NCI-H2227 (cell line): ENCODE data around the gene SUSD5.
"Not testable (repeated sequence)": the region's sequence is repeated elsewhere in the genome, so short reads cannot be mapped to it uniquely, and the experiment has no call there.

Source experiments
- DNase-seq: peaks from one replicate; lab custom pipeline; 2025; ENCODE audit not compliant: unreplicated experiment; lab: John Stamatoyannopoulos, UW

Gene SUSD5

DNA sequence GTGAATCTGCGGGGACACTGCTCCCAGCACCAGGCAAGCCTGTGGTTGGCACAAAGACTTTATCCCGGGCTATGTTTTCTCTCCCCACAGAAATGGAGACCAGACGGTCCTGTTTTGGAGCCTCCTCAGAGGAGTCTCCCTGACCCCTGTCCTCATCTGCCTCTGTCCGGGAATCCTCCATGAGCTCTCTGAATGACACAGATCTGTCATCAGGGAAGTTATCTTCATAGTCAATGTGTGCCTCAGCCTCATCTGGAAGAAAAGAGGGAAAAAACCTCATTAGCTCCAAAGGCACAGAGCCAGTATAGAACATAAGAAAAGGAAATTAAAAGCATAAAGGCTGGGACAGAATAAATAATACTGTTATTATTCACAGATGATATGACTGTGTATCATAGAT, 64.8 kb downstream of the SUSD5 start:
- no peak for DNase-seq

DNA sequence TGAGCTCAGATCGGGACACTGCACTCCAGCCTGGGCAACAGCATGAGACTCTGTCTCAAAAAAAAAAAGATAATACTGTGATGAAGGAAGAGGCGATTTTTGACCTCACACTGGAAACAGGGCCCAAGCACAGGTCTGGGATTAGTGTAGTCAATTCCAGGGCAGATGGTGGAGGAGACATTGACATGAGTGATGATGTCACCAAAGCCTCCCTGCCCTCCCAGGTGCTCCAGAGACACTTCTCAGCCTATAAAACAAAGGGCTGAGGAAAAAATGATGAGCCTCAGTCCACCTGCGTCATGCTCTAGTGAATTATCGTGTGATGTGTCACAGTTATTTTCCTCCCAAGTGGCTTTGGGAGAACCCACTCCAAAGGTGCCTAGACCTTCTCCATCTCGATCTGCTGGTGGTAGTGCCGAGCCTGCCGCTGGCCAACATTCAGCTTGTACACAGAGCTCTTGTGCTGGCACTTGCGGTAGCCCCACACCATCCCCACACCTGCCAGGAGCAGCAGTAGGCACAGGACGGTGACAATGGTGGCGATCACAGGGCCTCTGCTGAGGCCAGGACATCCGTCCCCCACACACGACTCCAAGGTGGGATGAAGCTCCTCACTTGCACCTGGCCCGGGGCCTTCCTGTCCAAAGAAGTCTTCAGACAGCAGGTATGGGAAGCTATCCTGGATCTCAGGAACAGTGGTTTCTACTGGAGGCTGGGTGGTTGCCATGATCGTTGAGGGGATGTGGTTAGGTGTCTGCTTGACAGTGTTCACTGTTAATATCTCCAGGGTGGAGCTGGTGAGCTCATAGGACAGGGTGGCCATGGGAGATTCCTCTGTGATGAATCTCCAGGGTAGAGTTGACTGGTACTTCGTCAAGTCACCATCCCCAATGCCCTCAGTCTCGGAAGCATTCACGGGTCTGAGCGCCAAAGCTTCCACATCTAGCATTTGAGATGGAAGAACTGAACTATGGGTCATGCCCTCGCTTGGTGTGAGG, 65.9 kb downstream of the SUSD5 start:
- DNase-seq = no peak

DNA sequence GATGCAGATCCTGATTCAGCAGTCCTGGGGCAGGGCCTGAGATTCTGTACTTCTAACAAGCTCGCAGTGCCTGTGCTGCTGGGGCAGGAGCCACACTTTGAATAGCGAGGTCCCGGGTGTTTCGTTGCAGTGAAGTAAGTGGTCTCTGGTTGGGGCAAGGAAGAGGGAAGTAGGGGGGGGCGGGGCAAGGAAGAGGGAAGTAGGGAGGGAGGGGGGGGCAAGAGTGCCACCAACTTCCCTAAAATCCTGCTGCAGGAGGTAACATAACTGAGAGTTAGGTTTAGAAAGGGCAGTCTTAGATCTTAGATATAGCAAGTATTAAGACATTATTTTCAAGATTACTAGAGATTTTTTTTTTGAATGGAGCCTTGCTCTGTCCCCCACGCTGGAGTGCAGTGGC, 69.3 kb downstream of the SUSD5 start:
- DNase-seq = no peak

DNA sequence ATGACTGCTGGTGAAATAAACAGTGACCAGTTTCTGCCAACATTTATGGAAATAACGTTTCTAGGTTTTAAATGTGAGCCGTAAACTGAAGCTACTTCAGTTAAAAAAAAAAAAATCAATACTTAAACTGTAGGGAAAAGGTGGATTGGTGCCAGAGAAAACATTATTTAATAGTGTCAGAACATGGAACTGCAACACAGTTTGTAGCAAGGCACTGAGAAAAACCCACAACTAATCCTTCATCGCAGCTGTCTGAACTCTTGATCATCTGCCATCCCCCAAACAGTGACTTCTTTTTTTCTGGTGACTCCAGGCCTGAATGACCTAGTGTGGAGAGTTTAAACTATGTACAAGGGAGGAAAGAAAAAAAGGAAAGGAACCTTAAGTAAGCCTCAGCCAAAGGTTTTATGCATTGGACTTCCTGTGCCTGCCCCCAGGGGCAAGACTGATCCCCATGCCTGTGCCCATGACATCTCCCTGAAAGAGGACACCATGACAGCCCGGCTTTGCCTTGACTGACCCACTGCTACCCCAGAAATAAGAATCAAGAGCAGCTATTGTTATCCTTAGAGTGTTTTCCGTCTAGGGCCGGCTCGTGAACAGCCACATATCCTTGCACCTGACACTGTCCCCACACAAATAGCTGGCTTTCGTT, 71.7 kb downstream of the SUSD5 start:
- DNase-seq = no peak

DNA sequence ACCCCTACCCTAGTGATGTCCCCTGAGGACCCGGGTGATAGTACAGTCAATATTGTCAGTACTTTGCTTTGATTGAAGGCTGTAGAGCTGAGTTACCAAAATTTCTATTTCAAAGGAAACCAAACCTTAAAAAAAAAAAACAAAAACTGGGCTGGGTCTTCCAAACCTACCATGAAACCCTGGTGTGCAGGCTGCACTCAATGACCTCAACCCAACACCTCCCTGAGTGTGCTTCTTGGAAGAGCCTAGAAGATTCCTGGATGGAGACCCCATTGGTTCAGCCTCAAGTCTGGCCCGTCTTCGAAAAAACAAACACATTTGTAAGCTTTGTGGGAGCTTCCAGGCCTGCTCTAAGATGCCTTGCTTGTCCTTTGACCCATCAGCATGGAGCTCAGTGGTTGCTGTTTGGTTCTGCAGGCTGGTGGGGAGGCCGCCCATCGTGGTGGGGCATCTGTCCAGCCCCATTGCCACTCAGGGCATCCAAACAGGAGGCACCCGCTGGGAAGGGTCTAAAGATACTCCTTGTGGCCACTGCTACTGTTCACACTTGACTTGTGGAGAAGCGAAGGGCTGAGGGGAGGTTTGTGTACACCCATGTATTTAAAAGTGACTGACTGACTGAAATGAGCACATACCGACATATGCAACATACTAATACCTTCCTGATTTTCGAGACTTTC, 72.6 kb downstream of the SUSD5 start:
- no peak for DNase-seq

DNA sequence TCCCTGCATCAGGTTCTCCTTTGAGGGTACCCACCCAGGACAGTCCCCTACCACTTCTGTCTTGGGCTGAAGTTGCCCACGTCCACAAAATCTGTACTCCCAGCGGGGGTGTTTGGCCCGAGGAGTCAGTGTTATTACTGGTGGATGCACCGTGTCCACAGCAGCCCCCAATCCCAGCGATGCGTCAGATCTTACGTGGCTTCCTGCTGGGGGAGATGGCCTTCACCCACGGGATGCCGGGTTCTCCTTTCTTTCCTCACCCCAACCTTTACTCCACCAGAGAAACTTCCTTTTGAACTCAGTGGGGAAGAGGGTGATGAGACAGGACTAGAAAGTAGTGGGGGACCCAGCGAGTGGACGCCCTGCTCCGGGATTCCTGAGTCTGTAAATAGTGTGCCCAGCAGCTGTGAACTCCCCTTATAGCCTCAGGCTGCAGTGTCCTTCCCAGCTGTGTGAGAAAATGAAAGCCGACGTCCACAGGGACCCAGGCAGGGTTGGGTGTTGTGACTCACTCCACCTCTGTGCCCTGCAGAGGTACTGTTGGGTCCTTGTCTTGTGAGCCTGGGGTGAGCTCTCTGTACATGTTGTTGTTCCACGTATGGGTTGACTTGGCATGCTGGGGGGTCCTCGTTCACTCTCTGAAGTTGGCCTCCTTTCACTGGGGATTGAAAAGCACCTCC, 73.2 kb downstream of the SUSD5 start:
- DNase-seq = no peak

DNA sequence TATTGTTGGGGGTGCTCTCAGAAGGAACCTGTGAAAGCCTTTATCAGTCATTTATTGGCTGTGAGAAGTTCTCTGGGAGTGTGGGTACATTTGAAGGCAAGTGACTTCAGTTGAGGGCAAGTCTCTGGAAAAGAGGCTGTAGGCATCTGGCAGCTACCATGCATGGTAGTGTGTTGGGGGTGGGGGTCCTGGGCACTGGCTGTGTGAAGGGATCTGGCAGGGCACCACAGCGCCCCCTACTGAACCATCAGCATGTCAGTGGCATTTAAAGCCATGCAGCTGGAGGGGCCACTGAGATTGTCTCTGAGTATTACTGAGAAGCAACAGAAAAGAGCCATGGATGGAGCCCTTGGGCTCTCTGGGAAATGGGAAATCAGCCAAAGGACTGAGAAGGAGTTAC, 74.2 kb downstream of the SUSD5 start:
- no peak for DNase-seq

DNA sequence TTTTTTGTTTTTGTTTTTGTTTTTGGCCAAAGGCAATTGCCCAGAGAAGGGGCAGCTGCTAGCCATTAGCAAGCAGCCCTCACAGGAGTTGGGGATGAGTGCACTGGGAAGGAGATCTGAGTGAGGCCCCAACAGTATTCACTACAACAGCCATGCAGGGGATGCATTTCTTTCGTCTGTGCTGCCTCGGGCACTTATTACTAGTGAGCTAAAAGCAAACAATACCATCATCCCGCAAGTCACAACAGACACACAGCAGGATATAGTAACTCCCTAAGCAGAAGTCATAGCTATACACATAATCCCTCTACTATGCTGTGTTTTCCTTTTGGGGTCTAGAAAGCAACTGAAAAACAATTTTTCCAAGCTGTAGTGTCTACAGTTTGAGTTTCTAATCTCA, 77.6 kb downstream of the SUSD5 start:
- DNase-seq = no peak

DNA sequence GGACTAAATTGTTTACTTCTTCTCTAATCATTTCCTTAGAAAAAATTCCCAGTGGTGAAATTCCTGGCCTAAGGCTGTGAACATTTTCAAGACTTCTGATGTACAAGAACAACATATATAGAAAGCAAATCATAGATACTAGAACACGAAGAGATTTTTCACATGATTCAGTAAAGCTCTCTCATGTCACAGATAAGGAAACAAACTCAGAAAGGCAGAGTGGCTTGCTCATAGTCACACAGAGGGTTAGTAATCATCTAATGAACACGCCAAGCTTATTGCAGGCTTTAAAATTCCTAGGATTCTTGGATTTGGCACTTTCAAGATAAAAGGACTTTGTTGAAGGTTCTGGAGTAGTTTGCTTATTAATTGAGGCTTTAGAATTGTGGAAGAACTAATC, 78.6 kb downstream of the SUSD5 start:
- no peak for DNase-seq

DNA sequence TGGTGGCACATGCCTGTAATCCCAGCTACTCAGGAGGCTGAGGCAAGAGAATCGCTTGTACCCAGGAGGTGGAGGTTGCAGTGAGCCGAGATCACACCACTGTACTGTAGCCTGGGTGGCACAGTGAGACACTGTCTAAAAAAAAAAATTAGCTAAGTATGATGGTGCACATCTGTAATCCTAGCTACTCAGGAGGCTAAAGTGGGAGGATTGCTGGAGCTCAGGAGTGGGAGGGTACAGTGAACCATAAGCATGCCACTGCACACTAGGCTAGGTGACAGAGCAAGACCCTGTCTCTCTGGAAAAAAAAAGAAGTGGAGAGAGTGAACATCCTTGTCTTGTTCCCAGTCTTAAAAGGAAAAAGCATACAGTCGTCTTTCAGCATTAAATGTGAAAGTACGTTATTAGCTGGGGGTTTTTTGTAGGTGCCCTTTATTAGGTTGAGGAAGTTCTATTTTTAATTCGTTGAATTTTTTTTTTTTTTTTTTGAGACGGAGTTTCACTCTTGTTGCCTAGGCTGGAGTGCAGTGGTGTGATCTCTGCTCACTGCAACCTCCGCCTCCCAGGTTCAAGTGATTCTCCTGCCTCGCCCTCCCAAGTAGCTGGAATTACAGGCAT, 79.5 kb downstream of the SUSD5 start:
- DNase-seq = not testable (repeated sequence)

DNA sequence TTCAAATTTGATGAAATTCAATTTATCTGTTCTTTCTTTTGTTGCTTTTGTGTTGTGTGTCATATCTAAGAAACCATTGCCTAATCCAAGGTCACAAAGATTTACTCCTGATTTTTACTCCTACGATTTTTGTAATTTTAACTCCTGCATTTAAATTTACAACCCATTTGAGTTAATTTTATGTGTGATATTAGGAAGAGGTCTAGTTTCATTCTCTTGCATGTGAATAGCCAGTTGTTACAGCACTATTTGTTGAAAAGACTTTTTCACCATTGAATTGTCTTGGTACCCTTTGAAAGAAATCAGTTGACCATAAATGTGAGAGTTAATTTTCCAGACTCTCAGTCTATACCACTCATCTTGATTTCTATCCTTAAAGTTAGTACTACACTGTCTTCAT, 80.9 kb downstream of the SUSD5 start:
- no peak for DNase-seq

DNA sequence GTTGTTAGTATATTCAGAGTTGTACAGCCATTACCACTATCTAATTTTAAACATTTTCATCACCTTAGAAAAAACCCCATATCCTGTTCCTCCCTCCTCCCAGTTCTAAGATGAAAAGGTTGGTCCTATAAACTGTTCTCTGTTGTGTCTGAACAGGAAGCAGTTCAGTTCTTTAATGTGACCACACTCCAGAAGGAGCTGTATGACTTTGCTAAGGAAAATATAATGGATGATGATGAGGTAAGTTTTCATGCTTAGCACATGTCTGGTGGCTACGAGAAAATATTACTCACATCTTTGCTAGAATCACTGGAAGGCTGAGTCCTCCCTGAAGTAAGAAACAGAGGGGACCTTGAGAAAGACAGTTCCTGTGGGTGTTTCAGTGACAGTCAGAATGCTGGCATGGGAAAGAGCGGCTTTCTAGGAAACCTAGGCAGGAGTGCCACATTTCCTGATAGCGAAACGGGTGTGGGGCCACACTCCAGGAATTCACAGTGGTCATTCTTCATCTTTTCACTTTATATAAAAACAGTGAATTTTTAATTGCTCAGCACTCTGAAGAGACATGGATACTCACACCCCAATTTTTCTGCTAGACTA, 84.5 kb downstream of the SUSD5 start:
- DNase-seq = no peak

DNA sequence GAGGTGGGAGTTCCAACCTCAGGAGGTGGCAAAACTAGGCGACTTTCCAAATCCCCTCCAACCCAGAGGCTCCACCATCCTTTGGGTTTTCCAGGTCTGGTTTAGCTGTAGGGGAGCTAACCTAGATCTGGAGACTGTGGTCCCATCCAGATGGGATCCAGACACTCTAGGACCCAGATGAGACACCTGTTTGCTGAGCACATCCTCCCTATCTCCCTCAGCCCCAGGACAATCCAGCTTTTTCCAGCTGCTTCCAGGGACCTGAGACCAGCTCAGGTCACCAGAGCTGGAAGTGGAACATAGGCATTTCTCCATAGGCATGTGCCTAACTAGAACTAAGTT, 86.6 kb downstream of the SUSD5 start:
- DNase-seq = no peak

DNA sequence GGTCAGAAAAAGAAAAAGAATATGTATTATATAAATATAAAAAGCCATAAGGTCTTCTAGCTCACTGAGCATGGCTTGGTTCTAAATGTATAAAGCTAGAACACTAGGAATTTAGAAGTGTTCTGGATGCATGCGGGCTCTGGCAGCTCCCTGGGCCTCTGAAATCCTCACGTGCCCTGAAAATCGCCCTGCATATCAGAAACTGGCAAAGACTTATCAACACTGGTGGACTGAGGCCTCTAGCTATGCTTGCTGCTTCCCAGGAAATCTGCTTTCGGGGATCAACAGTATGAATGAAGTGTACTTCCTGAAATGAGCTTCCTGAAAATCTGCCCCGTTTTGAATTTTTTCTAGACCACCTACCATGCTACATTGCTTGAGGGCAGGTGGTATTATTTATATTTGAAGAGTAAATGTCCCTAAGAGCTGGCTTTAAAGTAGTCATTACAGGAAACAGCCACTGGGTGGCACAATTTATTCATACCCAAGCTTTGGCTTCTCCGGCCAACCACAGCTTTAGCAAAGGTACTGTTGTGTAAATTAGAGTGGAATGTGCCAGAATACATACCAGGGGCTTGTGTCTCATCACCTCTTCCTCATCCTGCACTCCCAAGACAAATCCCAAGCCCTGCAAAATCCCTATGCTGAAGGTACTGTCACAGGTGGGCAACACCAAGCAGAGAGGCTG, 87.1 kb downstream of the SUSD5 start:
- peak; percentile 52 for DNase-seq

DNA sequence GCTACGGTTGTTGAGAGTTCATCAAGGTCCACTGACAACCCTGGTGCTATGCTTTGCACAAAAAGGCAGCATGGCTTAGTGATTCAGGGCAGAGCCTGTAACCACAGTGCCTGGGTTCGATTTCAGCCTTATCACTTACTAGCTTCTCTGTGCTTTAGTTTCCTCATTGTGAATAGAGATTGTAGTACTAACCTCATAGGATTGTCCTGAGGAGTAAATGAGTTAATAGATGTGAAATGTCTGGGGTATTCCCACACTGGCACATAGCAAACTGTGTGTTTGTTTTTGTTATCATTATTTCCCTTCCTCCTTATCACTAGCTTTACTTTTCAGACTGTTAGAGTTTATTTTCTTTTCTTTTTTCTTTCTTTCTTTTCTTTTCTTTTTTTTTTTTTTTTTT, 88.5 kb downstream of the SUSD5 start:
- DNase-seq = no peak

DNA sequence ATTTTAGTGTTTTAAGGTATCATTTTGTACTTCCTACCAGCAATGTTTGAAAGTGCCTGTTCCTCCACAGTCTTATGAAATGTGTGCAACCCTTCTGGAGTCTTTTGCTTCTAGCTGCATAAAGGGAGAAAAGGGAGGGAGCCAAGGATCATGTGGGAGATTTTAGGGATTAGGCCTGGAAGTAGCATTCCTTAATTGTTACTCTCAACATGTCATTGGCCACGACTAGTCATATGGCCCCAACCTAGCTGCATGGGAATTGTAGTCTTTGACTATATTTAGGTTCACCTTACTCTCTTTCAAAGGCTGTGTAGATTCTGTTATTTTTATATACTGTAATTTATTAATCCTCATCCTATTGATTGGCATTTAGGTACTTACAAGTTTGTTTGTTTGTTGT, 89.9 kb downstream of the SUSD5 start:
- no peak for DNase-seq

DNA sequence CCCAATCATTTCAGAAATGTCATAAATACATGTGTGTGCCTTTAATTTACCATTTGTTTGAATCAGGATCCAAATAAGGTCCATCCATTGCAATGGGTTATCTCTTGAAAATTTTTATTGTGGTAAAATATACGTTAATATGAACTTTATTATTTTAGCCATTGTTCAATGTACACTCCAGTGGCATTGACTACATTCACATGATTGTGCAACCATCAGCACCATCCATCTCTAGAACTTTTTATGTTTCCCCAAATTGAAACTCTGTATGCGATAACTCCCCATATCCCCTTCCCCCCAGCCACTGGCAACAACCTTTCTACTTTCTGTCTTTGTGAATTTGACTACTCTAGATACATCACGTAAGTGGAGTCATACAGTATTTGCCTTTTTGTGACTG, 92.8 kb downstream of the SUSD5 start:
- no peak for DNase-seq

DNA sequence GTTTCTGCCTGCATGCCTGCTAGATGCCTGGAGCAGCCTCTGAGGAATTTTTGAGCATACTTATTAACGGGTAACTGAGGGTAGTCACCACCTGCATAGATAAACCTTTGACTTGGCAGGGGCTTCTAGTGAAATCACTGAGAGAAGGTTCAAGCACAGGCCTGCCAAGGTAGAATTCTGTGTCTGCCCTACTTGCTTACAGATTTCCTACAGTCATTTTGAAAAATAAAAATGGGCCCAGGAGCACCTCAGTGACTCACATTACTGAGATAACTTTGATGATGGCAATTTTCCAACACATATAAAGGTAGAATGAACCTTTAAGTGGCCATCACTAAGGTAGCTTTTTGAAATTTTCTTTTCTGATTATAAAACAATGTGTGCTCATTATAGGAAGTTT, 94.0 kb downstream of the SUSD5 start:
- no peak for DNase-seq

DNA sequence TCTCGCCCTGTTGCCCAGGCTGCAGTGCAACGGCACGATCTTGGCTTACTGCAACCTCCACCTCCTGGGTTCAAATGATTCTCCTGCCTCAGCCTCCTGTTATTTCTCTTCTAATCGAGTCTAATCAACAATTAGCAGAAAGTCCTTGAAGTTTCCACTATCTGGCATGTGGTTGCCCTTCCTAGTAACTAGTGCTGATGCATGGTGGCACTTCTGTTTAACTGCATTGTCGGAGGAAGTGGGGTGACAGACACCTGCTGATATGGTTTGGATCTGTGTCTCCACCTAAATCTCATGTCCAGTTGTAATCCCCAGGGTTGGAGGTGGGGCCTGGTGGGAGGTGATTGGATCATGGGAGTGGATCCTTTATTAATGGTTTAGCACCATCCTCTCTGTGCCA, 95.6 kb downstream of the SUSD5 start:
- no peak for DNase-seq

DNA sequence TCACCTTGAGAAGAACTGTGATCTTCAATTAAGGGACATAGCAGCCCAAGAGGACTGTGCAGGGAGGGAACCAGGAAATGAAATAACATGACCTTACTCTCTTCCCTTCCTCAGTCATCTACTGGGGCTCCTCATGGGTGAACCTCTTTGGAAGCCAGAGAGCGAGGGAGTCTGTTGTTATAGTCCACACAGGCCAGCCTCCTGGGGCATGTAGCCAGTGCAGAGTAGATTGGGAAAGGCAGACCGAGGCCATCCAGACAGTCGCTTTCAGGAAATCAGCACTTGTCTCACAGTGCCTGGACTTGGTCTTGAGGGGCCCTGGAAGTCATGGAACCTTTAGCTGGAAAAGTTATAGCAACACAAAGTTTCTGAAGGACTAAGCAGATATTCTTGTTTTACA, 98.7 kb downstream of the SUSD5 start:
- no peak for DNase-seq
